Transverse colon (tissue), 4 donors: ENCODE data around the gene GPR150.

Experiments used
- EP300 ChIP-seq: sonication (generic); formaldehyde crosslinking; IDR thresholded peaks from one replicate; pipeline ENCODE4 v1.6.1; 2017; ENCODE audit warnings: antibody characterized with exemption, low read depth
- POLR2AphosphoS5 ChIP-seq, 3 donors: sonication (generic); formaldehyde crosslinking; IDR thresholded peaks; one replicate each; pipeline ENCODE4 v1.6.1; 2016; ENCODE audit warnings: antibody characterized with exemption in 3 of 3
- TF ChIP-seq, protein P1 (sequence below), 5 experiments: fragments of 200-600 bp in 3 of 5; fragments of 450-650 bp in 2 of 5; sonication (generic) in 3 of 5; IDR thresholded peaks; 1 replicate in 2 of 5; 2 replicates in 3 of 5; pipeline ENCODE4 v1.5.1; 2016 to 2017; ENCODE audit warnings: antibody characterized with exemption in 5 of 5, inconsistent platforms in 3 of 5, mild to moderate bottlenecking in 2 of 5, moderate library complexity in 1 of 5

DNA sequence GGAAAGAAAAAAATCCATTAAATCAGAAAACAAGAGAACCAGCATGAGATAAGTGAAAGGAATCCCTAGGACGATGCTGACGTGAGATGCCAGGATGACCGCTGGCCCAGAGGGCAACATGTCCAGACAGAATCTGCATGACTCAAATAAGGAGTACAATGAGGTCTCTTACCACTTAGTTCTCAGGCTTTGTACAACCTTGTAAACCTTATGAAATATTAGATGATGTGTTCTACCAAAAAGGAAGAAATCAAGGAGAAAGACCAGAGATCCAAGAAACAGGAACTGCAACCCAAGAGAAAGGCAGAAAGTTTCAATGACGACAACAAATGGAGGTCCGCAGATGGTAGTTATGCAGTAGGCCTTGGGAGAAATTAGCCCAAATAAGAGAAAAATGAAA lies 2.8 kb upstream of the GPR150 start:
- TF ChIP-seq, protein P1, sequence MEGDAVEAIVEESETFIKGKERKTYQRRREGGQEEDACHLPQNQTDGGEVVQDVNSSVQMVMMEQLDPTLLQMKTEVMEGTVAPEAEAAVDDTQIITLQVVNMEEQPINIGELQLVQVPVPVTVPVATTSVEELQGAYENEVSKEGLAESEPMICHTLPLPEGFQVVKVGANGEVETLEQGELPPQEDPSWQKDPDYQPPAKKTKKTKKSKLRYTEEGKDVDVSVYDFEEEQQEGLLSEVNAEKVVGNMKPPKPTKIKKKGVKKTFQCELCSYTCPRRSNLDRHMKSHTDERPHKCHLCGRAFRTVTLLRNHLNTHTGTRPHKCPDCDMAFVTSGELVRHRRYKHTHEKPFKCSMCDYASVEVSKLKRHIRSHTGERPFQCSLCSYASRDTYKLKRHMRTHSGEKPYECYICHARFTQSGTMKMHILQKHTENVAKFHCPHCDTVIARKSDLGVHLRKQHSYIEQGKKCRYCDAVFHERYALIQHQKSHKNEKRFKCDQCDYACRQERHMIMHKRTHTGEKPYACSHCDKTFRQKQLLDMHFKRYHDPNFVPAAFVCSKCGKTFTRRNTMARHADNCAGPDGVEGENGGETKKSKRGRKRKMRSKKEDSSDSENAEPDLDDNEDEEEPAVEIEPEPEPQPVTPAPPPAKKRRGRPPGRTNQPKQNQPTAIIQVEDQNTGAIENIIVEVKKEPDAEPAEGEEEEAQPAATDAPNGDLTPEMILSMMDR (IDR thresholded peaks at IDR 0.05), result no peak
- TF ChIP-seq EP300, result no peak
- no peak for TF ChIP-seq POLR2AphosphoS5 (IDR thresholded peaks at IDR 0.05)
